GM18520 (cell line): ENCODE results near the gene TTR.

ENCODE experiments used
- ATAC-seq: cut with Tn5 transposase; IDR thresholded peaks from one replicate; pipeline ENCODE4 v1.9.1; 2021; ENCODE audit not compliant: unreplicated experiment

The TTR gene

GRCh38 chr18:31578126-31578525 is 13.6 kb upstream of the TTR start:
- ATAC-seq, result no peak

GRCh38 chr18:31579375-31579774 is 12.3 kb upstream of the TTR start:
- no peak for ATAC-seq

GRCh38 chr18:31581498-31582197 is 10.0 kb upstream of the TTR start:
- ATAC-seq, result no peak

- ATAC-seq, result no peak
Observed at GRCh38 chr18:31583185-31583854, 8.4 kb upstream of the TTR start.

- no peak for ATAC-seq
Observed at GRCh38 chr18:31585991-31586390, 5.7 kb upstream of the TTR start.

- no peak for ATAC-seq
Observed at GRCh38 chr18:31586616-31587015, 5.1 kb upstream of the TTR start.

GRCh38 chr18:31587529-31587928 is 4.1 kb upstream of the TTR start:
- ATAC-seq, result no peak

- no peak for ATAC-seq
Observed at GRCh38 chr18:31590570-31590969, 1.1 kb upstream of the TTR start.

GRCh38 chr18:31591113-31591512 is 564 bp upstream of the TTR start:
- no peak for ATAC-seq

- no peak for ATAC-seq
Observed at GRCh38 chr18:31592506-31593157, 955 bp downstream of the TTR start.

- no peak for ATAC-seq
Observed at GRCh38 chr18:31595121-31595771, 3.6 kb downstream of the TTR start.

- no peak for ATAC-seq
Observed at GRCh38 chr18:31596081-31596872, 4.6 kb downstream of the TTR start.

- no peak for ATAC-seq
Observed at GRCh38 chr18:31598021-31598805, 6.5 kb downstream of the TTR start.

- no peak for ATAC-seq
Observed at GRCh38 chr18:31603315-31603714, 11.6 kb downstream of the TTR start.

GRCh38 chr18:31606265-31606664 is 14.6 kb downstream of the TTR start:
- ATAC-seq, result no peak

- ATAC-seq, result no peak
Observed at GRCh38 chr18:31607384-31607783, 15.7 kb downstream of the TTR start.

GRCh38 chr18:31609886-31610285 is 18.2 kb downstream of the TTR start:
- ATAC-seq, result no peak

- ATAC-seq, result no peak
Observed at GRCh38 chr18:31610286-31611205, 18.9 kb downstream of the TTR start.

- no peak for ATAC-seq
Observed at GRCh38 chr18:31611511-31611910, 19.8 kb downstream of the TTR start.
